Measurements from ENCODE around the gene MAGIX.

The MAGIX gene

GRCh38 chrX:49186125-49187027 is 23.8 kb downstream of the MAGIX start, which contains the start of gene PRICKLE3:
Gene PRICKLE3, minus strand, starts transcription at chrX:49186373. Its CDS starts 76 bp downstream, at chrX:49186297.
- peak; percentile 54 for ATAC-seq
- H3K27ac Mint-ChIP-seq = peak within 1 kb of the TSS; percentile 79
- H3K27me3 Mint-ChIP-seq = no peaks in the 10 kb centered on the region
- no peaks in the 10 kb centered on the region for H3K9me3 Mint-ChIP-seq
- peak within 1 kb of the TSS; percentile 94 for H3K4me3 Mint-ChIP-seq
- peaks cover 10% of the 10 kb centered on the region for H3K36me3 Mint-ChIP-seq
- peaks cover 51% of the 10 kb centered on the region for H3K4me1 Mint-ChIP-seq

- Mint-ChIP-seq H3K36me3 (peaks cover 8% of the 10 kb centered on the region), H3K4me1 (peaks cover 51% of the 10 kb centered on the region), H3K9me3 (no peaks in the 10 kb centered on the region), H3K27me3 (no peaks in the 10 kb centered on the region), H3K4me3 (peak overlapping the region; percentile 94), H3K27ac (no peak overlapping the region)
- no peak for ATAC-seq
Measured at GRCh38 chrX:49187028-49187394, 24.5 kb downstream of the MAGIX start.

- Mint-ChIP-seq H3K27ac (no peak overlapping the region), H3K36me3 (peaks cover 3% of the 10 kb centered on the region), H3K27me3 (no peaks in the 10 kb centered on the region), H3K9me3 (no peaks in the 10 kb centered on the region), H3K4me3 (no peak overlapping the region), H3K4me1 (peaks cover 56% of the 10 kb centered on the region)
- ATAC-seq = no peak
Measured at GRCh38 chrX:49187526-49187925, 25.0 kb downstream of the MAGIX start.

- no peaks in the 10 kb centered on the region for H3K27me3 Mint-ChIP-seq
- H3K27ac Mint-ChIP-seq = peak overlapping the region; percentile 30
- no peaks in the 10 kb centered on the region for H3K9me3 Mint-ChIP-seq
- peaks cover 64% of the 10 kb centered on the region for H3K4me1 Mint-ChIP-seq
- no peak for ATAC-seq
- no peak overlapping the region for H3K4me3 Mint-ChIP-seq
- no peaks in the 10 kb centered on the region for H3K36me3 Mint-ChIP-seq
Measured at GRCh38 chrX:49188468-49189076, 26.0 kb downstream of the MAGIX start.

- Mint-ChIP-seq H3K27ac (peak overlapping the region; percentile 86), H3K4me1 (peaks cover 57% of the 10 kb centered on the region), H3K36me3 (no peaks in the 10 kb centered on the region), H3K27me3 (no peaks in the 10 kb centered on the region), H3K9me3 (no peaks in the 10 kb centered on the region), H3K4me3 (peak overlapping the region; percentile 89)
- ATAC-seq = no peak
Measured at GRCh38 chrX:49189606-49190005, 27.0 kb downstream of the MAGIX start.

- no peaks in the 10 kb centered on the region for H3K9me3 Mint-ChIP-seq
- peak; percentile 95 for ATAC-seq
- H3K4me1 Mint-ChIP-seq = peaks cover 48% of the 10 kb centered on the region
- peak overlapping the region; percentile 86 for H3K27ac Mint-ChIP-seq
- no peaks in the 10 kb centered on the region for H3K36me3 Mint-ChIP-seq
- H3K4me3 Mint-ChIP-seq = peak overlapping the region; percentile 89
- no peaks in the 10 kb centered on the region for H3K27me3 Mint-ChIP-seq
Measured at GRCh38 chrX:49190821-49191573, 28.4 kb downstream of the MAGIX start.

- H3K9me3 Mint-ChIP-seq = no peaks in the 10 kb centered on the region
- peak overlapping the region; percentile 89 for H3K4me3 Mint-ChIP-seq
- peak overlapping the region; percentile 86 for H3K27ac Mint-ChIP-seq
- H3K36me3 Mint-ChIP-seq = no peaks in the 10 kb centered on the region
- H3K4me1 Mint-ChIP-seq = peaks cover 44% of the 10 kb centered on the region
- no peaks in the 10 kb centered on the region for H3K27me3 Mint-ChIP-seq
- ATAC-seq = no peak
Measured at GRCh38 chrX:49191574-49192011, 29.0 kb downstream of the MAGIX start.

- ATAC-seq = no peak
- no peaks in the 10 kb centered on the region for H3K27me3 Mint-ChIP-seq
- no peak overlapping the region for H3K4me3 Mint-ChIP-seq
Measured at GRCh38 chrX:49192722-49193328, 30.3 kb downstream of the MAGIX start.

GRCh38 chrX:49193542-49193964 is 31.0 kb downstream of the MAGIX start:
- Mint-ChIP-seq H3K4me1 (peaks cover 44% of the 10 kb centered on the region), H3K4me3 (no peak overlapping the region), H3K9me3 (no peaks in the 10 kb centered on the region), H3K27me3 (no peaks in the 10 kb centered on the region), H3K27ac (no peak overlapping the region), H3K36me3 (no peaks in the 10 kb centered on the region)
- no peak for ATAC-seq

More at GRCh38 chrX:49192722-49193328, 30.3 kb downstream of the MAGIX start:
- Mint-ChIP-seq H3K4me1 (peaks cover 37% of the 10 kb centered on the region), H3K36me3 (no peaks in the 10 kb centered on the region), H3K9me3 (no peaks in the 10 kb centered on the region), H3K27ac (no peak overlapping the region)

GRCh38 chrX:49197543-49198087 is 35.1 kb downstream of the MAGIX start:
- H3K4me1 Mint-ChIP-seq = peaks cover 31% of the 10 kb centered on the region
- no peak overlapping the region for H3K4me3 Mint-ChIP-seq
- H3K9me3 Mint-ChIP-seq = no peaks in the 10 kb centered on the region
- no peak overlapping the region for H3K27ac Mint-ChIP-seq
- H3K36me3 Mint-ChIP-seq = no peaks in the 10 kb centered on the region
- H3K27me3 Mint-ChIP-seq = no peaks in the 10 kb centered on the region
- no peak for ATAC-seq

GRCh38 chrX:49198540-49199314 is 36.2 kb downstream of the MAGIX start:
- H3K27ac Mint-ChIP-seq = no peak overlapping the region
- H3K4me3 Mint-ChIP-seq = peak overlapping the region; percentile 68
- H3K9me3 Mint-ChIP-seq = no peaks in the 10 kb centered on the region
- H3K27me3 Mint-ChIP-seq = no peaks in the 10 kb centered on the region
- H3K36me3 Mint-ChIP-seq = no peaks in the 10 kb centered on the region
- H3K4me1 Mint-ChIP-seq = peaks cover 23% of the 10 kb centered on the region
- no peak for ATAC-seq

- peak overlapping the region; percentile 68 for H3K4me3 Mint-ChIP-seq
- no peak for ATAC-seq
- H3K36me3 Mint-ChIP-seq = no peaks in the 10 kb centered on the region
- no peaks in the 10 kb centered on the region for H3K27me3 Mint-ChIP-seq
- no peaks in the 10 kb centered on the region for H3K9me3 Mint-ChIP-seq
- H3K4me1 Mint-ChIP-seq = peaks cover 21% of the 10 kb centered on the region
- H3K27ac Mint-ChIP-seq = no peak overlapping the region
Measured at GRCh38 chrX:49199315-49199595, 36.7 kb downstream of the MAGIX start.

GRCh38 chrX:49199906-49200771 is 37.6 kb downstream of the MAGIX start, which contains the start of gene SYP:
Gene SYP, minus strand, starts transcription at chrX:49200193. Its CDS starts 7 bp downstream, at chrX:49200186.
- peak within 1 kb of the TSS; percentile 68 for H3K27ac Mint-ChIP-seq
- no peaks in the 10 kb centered on the region for H3K9me3 Mint-ChIP-seq
- peaks cover 21% of the 10 kb centered on the region for H3K4me1 Mint-ChIP-seq
- H3K36me3 Mint-ChIP-seq = no peaks in the 10 kb centered on the region
- H3K4me3 Mint-ChIP-seq = peak within 1 kb of the TSS; percentile 68
- H3K27me3 Mint-ChIP-seq = no peaks in the 10 kb centered on the region
- peak; percentile 99 for ATAC-seq

Data from stimulated activated memory B cell treated with anti-CD40 and anti-IgM and Interleukin-4, amounts not matched to agents 10 μg/mL and 1 μg/mL and 100 μg/mL, for 72 hours (primary cell).